HG02623 (cell line): Measurements from ENCODE around the gene DIP2A.

Source experiments
- ATAC-seq: cut with Tn5 transposase; IDR thresholded peaks from one replicate; pipeline ENCODE4 v1.9.1; 2021; ENCODE audit warnings: moderate library complexity; ENCODE audit not compliant: unreplicated experiment

DIP2A gene

GRCh38 chr21:46458315-46459023 is at the start of gene DIP2A:
Gene DIP2A (plus strand): TSS chr21:46458891. CDS start chr21:46459132, 241 bp downstream.
- ATAC-seq = peak; percentile 95

GRCh38 chr21:46409641-46410406 is 48.9 kb upstream of the DIP2A start:
- ATAC-seq = no peak

- ATAC-seq = no peak
Observed at GRCh38 chr21:46410516-46410915, 48.2 kb upstream of the DIP2A start.

- ATAC-seq = no peak
Observed at GRCh38 chr21:46411236-46411635, 47.5 kb upstream of the DIP2A start.

- no peak for ATAC-seq
Observed at GRCh38 chr21:46411691-46412090, 47.0 kb upstream of the DIP2A start.

GRCh38 chr21:46412521-46413364 is 45.9 kb upstream of the DIP2A start:
- ATAC-seq = no peak

- ATAC-seq = no peak
Observed at GRCh38 chr21:46413365-46413696, 45.4 kb upstream of the DIP2A start.

- ATAC-seq = no peak
Observed at GRCh38 chr21:46414965-46415275, 43.8 kb upstream of the DIP2A start.

GRCh38 chr21:46416551-46416950 is 42.1 kb upstream of the DIP2A start:
- ATAC-seq = no peak

- no peak for ATAC-seq
Observed at GRCh38 chr21:46418265-46418946, 40.3 kb upstream of the DIP2A start.

- ATAC-seq = no peak
Observed at GRCh38 chr21:46420241-46421190, 38.2 kb upstream of the DIP2A start.

- ATAC-seq = no peak
Observed at GRCh38 chr21:46421191-46421750, 37.4 kb upstream of the DIP2A start.

- ATAC-seq = no peak
Observed at GRCh38 chr21:46421756-46422555, 36.7 kb upstream of the DIP2A start.

GRCh38 chr21:46422636-46423241 is 36.0 kb upstream of the DIP2A start:
- ATAC-seq = no peak

- no peak for ATAC-seq
Observed at GRCh38 chr21:46423546-46424038, 35.1 kb upstream of the DIP2A start.

- no peak for ATAC-seq
Observed at GRCh38 chr21:46424039-46424591, 34.6 kb upstream of the DIP2A start.

- ATAC-seq = no peak
Observed at GRCh38 chr21:46424621-46425020, 34.1 kb upstream of the DIP2A start.

- no peak for ATAC-seq
Observed at GRCh38 chr21:46425041-46425440, 33.6 kb upstream of the DIP2A start.
